Effector memory CD4-positive, alpha-beta T cell (primary cell): ENCODE measurements around the gene CGB1.
"Not testable (repeated sequence)": the region's sequence is repeated elsewhere in the genome, so short reads cannot be mapped to it uniquely, and the experiment has no call there.

Source experiments
- DNase-seq, 3 donors: peaks; one replicate each; pipeline ENCODE4 v3.0.0-alpha.2; 2020
- H3K27ac ChIP-seq: 2 replicates; pipeline ENCODE4 v1.7.0; 2013; ENCODE audit warnings: mild to moderate bottlenecking, low read length, moderate library complexity; ENCODE audit not compliant: insufficient read depth, poor library complexity, severe bottlenecking
- H3K27me3 ChIP-seq: replicated peaks from 2 replicates; pipeline ENCODE4 v1.7.0; 2013; ENCODE audit warnings: mild to moderate bottlenecking, low read length; ENCODE audit not compliant: insufficient read depth, control insufficient read depth, poor library complexity, severe bottlenecking
- H3K36me3 ChIP-seq: 2 replicates; pipeline ENCODE4 v1.7.0; 2013; ENCODE audit warnings: mild to moderate bottlenecking, low read length, moderate library complexity; ENCODE audit not compliant: control insufficient read depth, insufficient read depth
- H3K4me1 ChIP-seq: 2 replicates; pipeline ENCODE4 v1.7.0; 2013; ENCODE audit warnings: low read length, mild to moderate bottlenecking; ENCODE audit not compliant: control insufficient read depth, insufficient read depth, poor library complexity, severe bottlenecking
- H3K4me3 ChIP-seq: 2 replicates; pipeline ENCODE4 v1.7.0; 2013; ENCODE audit warnings: low read length, low read depth, mild to moderate bottlenecking; ENCODE audit not compliant: insufficient read depth, poor library complexity, severe bottlenecking
- H3K9me3 ChIP-seq: 2 replicates; pipeline ENCODE4 v1.7.0; 2013; ENCODE audit warnings: mild to moderate bottlenecking, low read length, moderate library complexity; ENCODE audit not compliant: control insufficient read depth

Gene CGB1

DNA sequence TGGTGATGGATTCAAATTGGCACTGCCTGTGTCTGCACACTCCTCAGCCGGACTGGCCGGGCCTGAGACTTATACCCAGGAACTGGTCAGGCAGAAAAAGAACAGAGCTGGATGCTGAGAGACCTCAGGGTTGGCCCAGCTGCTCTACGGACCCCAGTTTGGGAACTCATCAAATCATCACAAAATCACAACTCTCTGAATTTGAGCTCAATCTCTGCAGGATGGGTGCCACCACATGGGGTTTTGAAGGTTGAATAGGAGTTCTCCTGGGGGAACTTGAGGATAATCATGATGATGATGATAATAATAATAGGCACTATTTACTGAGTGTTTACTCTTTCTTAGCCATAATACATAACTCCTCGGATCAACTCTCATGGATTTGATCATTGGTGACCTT is 6.0 kb upstream of the CGB1 start:
- not testable (repeated sequence) for DNase-seq, H3K27me3 ChIP-seq

DNA sequence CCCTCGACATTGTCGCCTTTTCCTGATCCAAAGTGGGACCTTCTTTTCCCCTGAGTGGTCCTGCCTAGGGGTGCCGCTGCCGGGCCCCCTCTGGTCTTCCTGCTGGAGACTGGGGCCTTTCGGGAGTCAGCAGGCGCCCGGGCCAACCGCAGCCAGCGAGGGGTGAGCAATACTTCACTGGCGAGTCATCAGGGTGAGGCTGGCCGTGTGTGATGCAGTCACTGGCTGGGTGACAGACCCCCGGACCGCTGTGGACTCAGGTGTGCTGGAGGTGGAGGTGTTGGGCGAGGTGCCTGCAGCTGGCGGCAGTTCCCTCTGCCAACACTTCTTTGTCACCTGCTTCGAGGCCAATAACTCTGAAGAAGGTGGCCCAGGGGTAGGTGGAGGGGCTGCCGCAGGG is 5.5 kb upstream of the CGB1 start:
- H3K4me3 ChIP-seq, result no peak overlapping the region
- DNase-seq, result no peak

More for the DNA sequence above, 6.0 kb upstream of the CGB1 start:
- not testable (repeated sequence) for H3K4me3 ChIP-seq, H3K4me1 ChIP-seq, H3K9me3 ChIP-seq, H3K27ac ChIP-seq, H3K36me3 ChIP-seq

GRCh38 chr19:49039736-49040135 is 3.0 kb upstream of the CGB1 start:
- DNase-seq, H3K27ac ChIP-seq, H3K4me1 ChIP-seq, H3K27me3 ChIP-seq, H3K9me3 ChIP-seq, H3K4me3 ChIP-seq, H3K36me3 ChIP-seq: not testable (repeated sequence)

More for the DNA sequence above, 5.5 kb upstream of the CGB1 start:
- Histone ChIP-seq H3K27ac (no peak overlapping the region), H3K27me3 (no peaks in the 10 kb centered on the region), H3K9me3 (no peaks in the 10 kb centered on the region), H3K4me1 (no peaks in the 10 kb centered on the region), H3K36me3 (no peaks in the 10 kb centered on the region)

GRCh38 chr19:49038557-49039276 is 2.0 kb upstream of the CGB1 start:
- not testable (repeated sequence) for H3K9me3 ChIP-seq, DNase-seq

GRCh38 chr19:49038111-49038510 is 1.4 kb upstream of the CGB1 start:
- H3K36me3 ChIP-seq, H3K9me3 ChIP-seq, H3K4me1 ChIP-seq, H3K27me3 ChIP-seq, H3K4me3 ChIP-seq, H3K27ac ChIP-seq, DNase-seq: not testable (repeated sequence)

More at GRCh38 chr19:49038557-49039276, 2.0 kb upstream of the CGB1 start:
- H3K27ac ChIP-seq, H3K27me3 ChIP-seq, H3K4me1 ChIP-seq, H3K4me3 ChIP-seq, H3K36me3 ChIP-seq: not testable (repeated sequence)

GRCh38 chr19:49031642-49032301 is 4.9 kb downstream of the CGB1 start, which contains the start of gene CGB2:
TSS of gene CGB2 (plus strand) at chr19:49031890. CDS start at chr19:49032096, 206 bp downstream.
- H3K9me3 ChIP-seq, H3K4me1 ChIP-seq, H3K27me3 ChIP-seq, H3K27ac ChIP-seq, H3K36me3 ChIP-seq, H3K4me3 ChIP-seq: not testable (repeated sequence)
- DNase-seq, result peak in 2 of 3 donors; percentile 27 to 49

- H3K36me3 ChIP-seq, H3K27ac ChIP-seq, H3K27me3 ChIP-seq, H3K4me1 ChIP-seq, H3K9me3 ChIP-seq, H3K4me3 ChIP-seq, DNase-seq: not testable (repeated sequence)
Measured at GRCh38 chr19:49030323-49030722, 6.4 kb downstream of the CGB1 start.

DNA sequence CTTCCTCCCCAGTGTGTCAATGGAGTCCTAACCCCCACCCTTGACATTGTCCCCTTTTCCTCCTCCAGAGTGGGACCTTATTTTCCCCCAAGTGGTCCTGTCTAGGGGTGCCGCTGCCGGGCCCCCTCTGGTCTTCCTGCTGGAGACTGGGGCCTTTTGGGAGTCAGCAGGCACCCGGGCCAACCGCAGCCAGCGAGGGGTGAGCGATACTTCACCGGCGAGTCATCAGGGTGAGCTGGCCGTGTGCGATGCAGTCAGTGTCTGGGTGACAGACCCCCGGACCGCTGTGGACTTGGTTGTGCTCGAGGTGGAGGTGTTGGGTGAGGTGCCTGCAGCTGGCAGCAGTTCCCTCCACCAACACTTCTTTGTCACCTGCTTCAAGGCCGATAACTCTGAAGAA is 6.9 kb downstream of the CGB1 start:
- H3K27ac ChIP-seq, H3K36me3 ChIP-seq, H3K27me3 ChIP-seq, H3K4me3 ChIP-seq, H3K4me1 ChIP-seq, H3K9me3 ChIP-seq, DNase-seq: not testable (repeated sequence)

GRCh38 chr19:49028686-49029085 is 8.0 kb downstream of the CGB1 start:
- not testable (repeated sequence) for H3K27me3 ChIP-seq, H3K27ac ChIP-seq, H3K9me3 ChIP-seq, H3K36me3 ChIP-seq, H3K4me3 ChIP-seq, H3K4me1 ChIP-seq, DNase-seq

DNA sequence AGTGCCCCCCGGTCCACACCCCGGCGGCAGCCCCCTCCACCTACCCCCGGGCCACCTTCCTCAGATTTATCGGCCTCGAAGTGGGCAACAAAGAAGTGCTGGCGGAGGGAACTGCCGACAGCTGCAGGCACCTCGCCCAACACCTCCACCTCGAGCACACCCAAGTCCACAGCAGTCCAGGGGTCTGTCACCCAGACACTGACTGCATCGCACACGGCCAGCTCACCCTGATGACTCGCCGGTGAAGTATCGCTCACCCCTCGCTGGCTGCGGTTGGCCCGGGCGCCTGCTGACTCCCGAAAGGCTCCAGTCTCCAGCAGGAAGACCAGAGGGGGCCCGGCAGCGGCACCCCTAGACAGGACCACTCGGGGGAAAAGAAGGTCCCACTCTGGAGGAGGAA is 11.1 kb downstream of the CGB1 start:
- H3K9me3 ChIP-seq, H3K27ac ChIP-seq, H3K27me3 ChIP-seq, H3K4me3 ChIP-seq, H3K4me1 ChIP-seq, DNase-seq, H3K36me3 ChIP-seq: not testable (repeated sequence)
